Measurements from ENCODE around the gene GPN2. TPM values are rescaled to one million over a fixed set of nuclear protein-coding genes. Genes with fewer than 3 reads are reported as not detected.

The GPN2 gene
- total and polyA plus RNA-seq, 9 of the 15 experiments (the other 6 are each of a cell fraction or from before 2014, with no cell fraction given) = 9.9 to 58.8 (median 20.4) TPM

DNA sequence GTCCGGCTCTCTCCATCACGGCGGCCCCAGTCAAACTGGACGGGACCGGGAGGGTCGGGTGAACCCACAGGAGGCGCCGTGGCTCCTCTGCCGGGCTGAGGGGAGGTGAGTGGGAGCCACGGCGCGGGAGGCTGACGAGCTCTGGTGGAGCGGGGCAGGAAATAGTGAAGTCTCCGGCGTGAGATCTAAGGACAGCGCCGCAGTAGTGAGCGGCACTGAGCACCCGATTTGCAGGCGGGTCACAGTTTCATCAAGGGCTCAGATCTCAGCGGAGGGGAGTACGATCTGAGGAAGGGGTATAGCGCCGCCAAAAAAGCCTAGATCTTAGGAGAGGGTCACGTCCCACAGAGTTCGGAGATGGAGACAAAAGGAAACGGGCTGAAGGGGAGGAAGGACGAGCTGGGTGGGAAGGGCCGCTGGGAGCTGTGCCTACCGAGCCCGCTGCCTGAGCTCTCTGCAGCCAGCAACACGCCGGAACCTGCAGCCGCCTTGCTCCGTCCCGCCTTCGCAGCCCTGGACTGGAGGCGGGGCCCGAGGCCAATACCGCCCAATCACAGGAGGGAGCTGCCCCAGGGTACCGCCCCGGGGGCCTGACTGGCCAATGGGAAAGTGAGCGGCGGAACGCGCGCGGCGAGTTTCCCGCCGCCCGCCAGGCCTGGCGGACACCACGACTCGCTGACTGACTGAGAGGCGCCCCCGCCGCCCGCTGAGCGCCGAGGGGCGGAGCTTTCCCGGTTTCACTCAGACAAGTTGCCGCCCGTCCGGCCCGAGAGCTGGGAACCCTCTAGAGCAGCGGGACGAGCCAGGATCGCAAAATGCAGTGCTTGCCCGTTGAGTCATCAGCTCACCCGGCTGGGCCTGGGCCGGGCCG is 25.2 kb downstream of the GPN2 start (continued):
- TF ChIP-seq, protein P1, sequence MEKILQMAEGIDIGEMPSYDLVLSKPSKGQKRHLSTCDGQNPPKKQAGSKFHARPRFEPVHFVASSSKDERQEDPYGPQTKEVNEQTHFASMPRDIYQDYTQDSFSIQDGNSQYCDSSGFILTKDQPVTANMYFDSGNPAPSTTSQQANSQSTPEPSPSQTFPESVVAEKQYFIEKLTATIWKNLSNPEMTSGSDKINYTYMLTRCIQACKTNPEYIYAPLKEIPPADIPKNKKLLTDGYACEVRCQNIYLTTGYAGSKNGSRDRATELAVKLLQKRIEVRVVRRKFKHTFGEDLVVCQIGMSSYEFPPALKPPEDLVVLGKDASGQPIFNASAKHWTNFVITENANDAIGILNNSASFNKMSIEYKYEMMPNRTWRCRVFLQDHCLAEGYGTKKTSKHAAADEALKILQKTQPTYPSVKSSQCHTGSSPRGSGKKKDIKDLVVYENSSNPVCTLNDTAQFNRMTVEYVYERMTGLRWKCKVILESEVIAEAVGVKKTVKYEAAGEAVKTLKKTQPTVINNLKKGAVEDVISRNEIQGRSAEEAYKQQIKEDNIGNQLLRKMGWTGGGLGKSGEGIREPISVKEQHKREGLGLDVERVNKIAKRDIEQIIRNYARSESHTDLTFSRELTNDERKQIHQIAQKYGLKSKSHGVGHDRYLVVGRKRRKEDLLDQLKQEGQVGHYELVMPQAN (IDR thresholded peaks at IDR 0.05; ENCODE audit: borderline replicate concordance) = peak; percentile 63; the same call in 1 of the 2 replicates
- TF ChIP-seq ZNF766 (CRISPR knock-in tag; conservative IDR thresholded peaks at IDR 0.05) = no peak
- no peak for TF ChIP-seq TCF7 (IDR thresholded peaks at IDR 0.05; ENCODE audit: borderline replicate concordance)
- no peak for TF ChIP-seq ZNF830 (CRISPR knock-in tag; IDR thresholded peaks at IDR 0.05)
- TF ChIP-seq SMARCE1 (IDR thresholded peaks at IDR 0.05) = no peak; the same call in 1 of the 2 replicates
- no peak for TF ChIP-seq TEAD2 (tag; IDR thresholded peaks at IDR 0.05)
- TF ChIP-seq ZNF3 (CRISPR knock-in tag; IDR thresholded peaks at IDR 0.05) = no peak
- TF ChIP-seq E2F1 (CRISPR knock-in tag; IDR thresholded peaks at IDR 0.05) = peak; percentile 98
- TF ChIP-seq RBM14 (IDR thresholded peaks at IDR 0.05; ENCODE audit: borderline replicate concordance, insufficient read depth, low read depth, low read length) = 0 out of 2 replicates have a peak, but pooled peaks have one; percentile 61
- TF ChIP-seq, protein P2, sequence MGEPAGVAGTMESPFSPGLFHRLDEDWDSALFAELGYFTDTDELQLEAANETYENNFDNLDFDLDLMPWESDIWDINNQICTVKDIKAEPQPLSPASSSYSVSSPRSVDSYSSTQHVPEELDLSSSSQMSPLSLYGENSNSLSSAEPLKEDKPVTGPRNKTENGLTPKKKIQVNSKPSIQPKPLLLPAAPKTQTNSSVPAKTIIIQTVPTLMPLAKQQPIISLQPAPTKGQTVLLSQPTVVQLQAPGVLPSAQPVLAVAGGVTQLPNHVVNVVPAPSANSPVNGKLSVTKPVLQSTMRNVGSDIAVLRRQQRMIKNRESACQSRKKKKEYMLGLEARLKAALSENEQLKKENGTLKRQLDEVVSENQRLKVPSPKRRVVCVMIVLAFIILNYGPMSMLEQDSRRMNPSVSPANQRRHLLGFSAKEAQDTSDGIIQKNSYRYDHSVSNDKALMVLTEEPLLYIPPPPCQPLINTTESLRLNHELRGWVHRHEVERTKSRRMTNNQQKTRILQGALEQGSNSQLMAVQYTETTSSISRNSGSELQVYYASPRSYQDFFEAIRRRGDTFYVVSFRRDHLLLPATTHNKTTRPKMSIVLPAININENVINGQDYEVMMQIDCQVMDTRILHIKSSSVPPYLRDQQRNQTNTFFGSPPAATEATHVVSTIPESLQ (CRISPR knock-in tag; IDR thresholded peaks at IDR 0.05) = peak; percentile 95
- TF ChIP-seq, protein P3, sequence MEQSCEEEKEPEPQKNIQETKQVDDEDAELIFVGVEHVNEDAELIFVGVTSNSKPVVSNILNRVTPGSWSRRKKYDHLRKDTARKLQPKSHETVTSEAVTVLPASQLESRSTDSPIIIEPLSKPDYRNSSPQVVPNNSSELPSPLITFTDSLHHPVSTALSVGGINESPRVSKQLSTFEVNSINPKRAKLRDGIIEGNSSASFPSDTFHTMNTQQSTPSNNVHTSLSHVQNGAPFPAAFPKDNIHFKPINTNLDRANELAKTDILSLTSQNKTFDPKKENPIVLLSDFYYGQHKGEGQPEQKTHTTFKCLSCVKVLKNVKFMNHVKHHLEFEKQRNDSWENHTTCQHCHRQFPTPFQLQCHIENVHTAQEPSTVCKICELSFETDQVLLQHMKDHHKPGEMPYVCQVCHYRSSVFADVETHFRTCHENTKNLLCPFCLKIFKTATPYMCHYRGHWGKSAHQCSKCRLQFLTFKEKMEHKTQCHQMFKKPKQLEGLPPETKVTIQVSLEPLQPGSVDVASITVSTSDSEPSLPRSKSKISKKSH (CRISPR knock-in tag; IDR thresholded peaks at IDR 0.05) = no peak
- no peak for TF ChIP-seq ZNF507 (tag; conservative IDR thresholded peaks at IDR 0.05)
- peak; percentile 38; the same call in 1 of the 2 replicates for TF ChIP-seq ZNF263 (CRISPR knock-in tag; IDR thresholded peaks at IDR 0.05; ENCODE audit: borderline replicate concordance)
- TF ChIP-seq, protein P4, sequence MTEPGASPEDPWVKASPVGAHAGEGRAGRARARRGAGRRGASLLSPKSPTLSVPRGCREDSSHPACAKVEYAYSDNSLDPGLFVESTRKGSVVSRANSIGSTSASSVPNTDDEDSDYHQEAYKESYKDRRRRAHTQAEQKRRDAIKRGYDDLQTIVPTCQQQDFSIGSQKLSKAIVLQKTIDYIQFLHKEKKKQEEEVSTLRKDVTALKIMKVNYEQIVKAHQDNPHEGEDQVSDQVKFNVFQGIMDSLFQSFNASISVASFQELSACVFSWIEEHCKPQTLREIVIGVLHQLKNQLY (CRISPR knock-in tag; conservative IDR thresholded peaks at IDR 0.05) = no peak
- peak; percentile 95 for TF ChIP-seq FOXP1 (CRISPR knock-in tag; IDR thresholded peaks at IDR 0.05)
- no peak for TF ChIP-seq ZNF197 (CRISPR knock-in tag; IDR thresholded peaks at IDR 0.05; ENCODE audit: low read depth)
- TF ChIP-seq FOXK1 (CRISPR knock-in tag; IDR thresholded peaks at IDR 0.05; ENCODE audit: borderline replicate concordance) = peak; percentile 54; the same call in 1 of the 2 replicates
- no peak for TF ChIP-seq KAT2B (IDR thresholded peaks at IDR 0.05; ENCODE audit: low read depth, low read length)
- TF ChIP-seq ZSCAN29 (IDR thresholded peaks at IDR 0.05) = no peak
- TF ChIP-seq EWSR1 (IDR thresholded peaks at IDR 0.05; ENCODE audit: borderline replicate concordance, low read depth, partially characterized antibody) = no peak

Measured in K562 (cell line).